IPS-18c (cell line): ENCODE measurements around the gene TAS2R3.
"Not testable (repeated sequence)": the region's sequence is repeated elsewhere in the genome, so short reads cannot be mapped to it uniquely, and the experiment has no call there.

Source experiments
- H3K4me3 ChIP-seq: 2 replicates; pipeline ENCODE4 v1.7.0; 2013; ENCODE audit warnings: low read depth, mild to moderate bottlenecking, low read length, moderate library complexity; ENCODE audit not compliant: insufficient read depth
- H3K9me3 ChIP-seq: one replicate; pipeline ENCODE4 v1.6.1; 2013; ENCODE audit warnings: mild to moderate bottlenecking, low read length, moderate library complexity; ENCODE audit not compliant: control insufficient read depth, insufficient read depth

The TAS2R3 gene, protein sequence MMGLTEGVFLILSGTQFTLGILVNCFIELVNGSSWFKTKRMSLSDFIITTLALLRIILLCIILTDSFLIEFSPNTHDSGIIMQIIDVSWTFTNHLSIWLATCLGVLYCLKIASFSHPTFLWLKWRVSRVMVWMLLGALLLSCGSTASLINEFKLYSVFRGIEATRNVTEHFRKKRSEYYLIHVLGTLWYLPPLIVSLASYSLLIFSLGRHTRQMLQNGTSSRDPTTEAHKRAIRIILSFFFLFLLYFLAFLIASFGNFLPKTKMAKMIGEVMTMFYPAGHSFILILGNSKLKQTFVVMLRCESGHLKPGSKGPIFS

DNA sequence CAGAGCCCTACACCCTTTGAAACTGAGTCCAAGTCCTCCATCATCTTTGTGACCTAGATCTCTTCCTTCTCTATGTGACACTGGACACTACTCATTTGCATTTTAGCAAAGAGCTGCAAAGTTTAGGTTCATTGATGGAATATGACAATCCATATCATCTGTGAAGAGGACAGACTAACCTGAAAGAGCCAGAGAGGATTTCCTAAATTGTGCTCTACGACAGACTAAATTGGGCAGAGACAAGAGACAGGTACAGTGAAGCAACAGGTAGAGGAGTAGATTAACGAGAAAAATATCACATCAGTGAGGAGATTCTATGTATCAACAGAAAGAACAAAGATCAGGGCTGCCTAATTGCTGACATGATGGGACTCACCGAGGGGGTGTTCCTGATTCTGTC is at the start of gene TAS2R3:
TSS of gene TAS2R3 (plus strand) at position 301 of the 400 bp plus-strand sequence. CDS start at position 363, 62 bp downstream.
- peaks cover 2% of the 10 kb centered on the region for H3K9me3 ChIP-seq
- no peak within 1 kb of the TSS for H3K4me3 ChIP-seq

DNA sequence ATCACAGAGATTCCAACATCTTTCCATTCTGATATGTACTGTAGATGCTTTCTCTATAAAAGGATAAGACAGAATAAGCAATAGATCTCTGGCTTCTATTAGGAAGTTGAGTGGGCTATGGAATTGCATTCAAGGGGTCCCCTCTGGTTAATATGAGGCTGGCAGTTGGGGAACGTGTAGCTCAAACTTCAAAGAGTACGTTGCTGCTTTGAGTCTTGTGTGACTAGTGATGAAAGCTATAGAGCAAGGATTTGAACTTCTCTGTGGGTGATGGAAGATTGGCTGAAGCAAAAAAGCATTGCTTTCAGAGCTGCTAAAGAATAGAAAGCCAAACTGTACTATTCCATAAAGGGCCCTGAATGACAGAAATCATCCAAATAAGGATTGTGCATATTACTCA is 49.3 kb upstream of the TAS2R3 start:
- H3K9me3 ChIP-seq = no peaks in the 10 kb centered on the region
- no peak overlapping the region for H3K4me3 ChIP-seq

DNA sequence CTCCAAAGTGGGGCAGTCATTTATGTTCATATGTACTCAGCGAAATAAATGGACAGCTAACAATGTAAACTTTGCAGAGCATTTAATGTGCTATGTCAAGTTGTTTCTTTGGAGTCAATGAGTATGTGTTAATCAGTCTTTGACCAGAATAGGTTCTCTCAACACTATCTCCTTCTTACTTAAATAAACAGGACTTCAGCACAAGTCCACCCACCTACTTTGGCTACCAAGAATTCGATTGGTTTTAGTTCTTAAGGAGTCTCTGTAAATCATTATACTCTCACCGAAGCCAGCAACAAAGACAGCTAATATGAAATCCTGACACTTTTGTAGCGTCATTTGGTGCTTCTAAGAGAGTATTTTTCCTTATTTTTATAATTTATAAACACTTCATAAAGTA is 48.9 kb upstream of the TAS2R3 start:
- Histone ChIP-seq H3K4me3 (no peak overlapping the region), H3K9me3 (no peaks in the 10 kb centered on the region)

DNA sequence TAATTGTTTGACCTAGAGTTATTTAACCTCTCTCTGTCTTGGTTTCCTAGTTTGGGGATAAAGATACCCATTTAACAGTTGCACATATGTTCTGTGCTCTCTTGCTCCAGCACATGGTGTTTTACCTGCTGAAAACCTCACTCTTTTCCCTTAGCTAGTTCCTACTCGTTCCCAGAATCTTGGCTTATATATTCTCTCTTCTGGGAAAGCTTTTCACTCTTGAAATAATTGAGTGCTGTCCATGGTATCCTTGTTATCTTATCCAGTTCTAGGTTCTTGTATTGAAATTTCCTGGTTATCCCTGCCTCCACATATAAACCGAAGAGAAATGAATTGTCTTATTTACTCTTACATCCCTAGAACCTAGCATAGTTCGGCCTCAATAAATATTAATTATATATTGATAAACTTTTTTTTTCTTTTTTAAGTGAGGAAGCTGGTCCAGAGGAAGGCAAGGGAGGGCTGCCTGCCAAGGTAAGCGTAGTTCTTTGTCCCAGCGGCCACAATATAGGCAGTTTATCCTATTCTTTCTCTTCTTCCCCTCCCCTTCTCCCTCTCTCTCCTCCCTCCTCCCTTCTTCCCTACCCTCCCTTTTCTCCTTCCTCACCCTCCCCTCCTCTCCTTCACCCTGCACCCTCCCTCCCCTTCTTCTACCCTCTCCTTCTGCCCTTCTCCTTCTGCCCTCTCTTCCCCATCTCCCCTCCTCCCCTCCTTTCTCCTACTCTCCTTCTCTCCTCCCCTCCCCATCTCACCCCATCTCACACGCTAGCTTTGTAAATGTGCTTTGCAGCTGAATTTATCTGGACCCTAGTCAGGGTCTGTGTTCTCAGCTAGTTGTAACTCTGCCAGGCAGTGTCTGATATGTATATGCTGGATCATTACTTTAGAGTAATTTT is 47.9 kb upstream of the TAS2R3 start:
- Histone ChIP-seq H3K9me3 (no peaks in the 10 kb centered on the region), H3K4me3 (no peak overlapping the region)

DNA sequence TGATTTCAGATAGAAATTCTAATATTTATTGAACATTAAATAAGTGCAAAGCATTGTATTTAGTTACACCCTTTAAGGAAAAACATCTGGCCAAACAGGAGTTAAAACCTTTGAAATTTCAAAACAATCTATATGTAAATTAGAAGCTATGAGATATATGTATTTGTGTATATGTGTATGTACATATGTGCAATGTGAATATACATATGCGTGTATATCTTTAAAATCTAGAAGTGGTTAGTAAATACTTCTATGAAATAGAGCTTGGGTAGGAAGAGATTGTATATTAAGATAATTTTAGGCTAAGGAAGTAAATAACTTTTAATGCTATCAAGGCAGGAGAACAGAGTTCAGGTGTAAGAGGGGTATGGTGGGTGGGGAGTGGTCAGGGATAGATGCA is 46.4 kb upstream of the TAS2R3 start:
- no peak overlapping the region for H3K4me3 ChIP-seq

DNA sequence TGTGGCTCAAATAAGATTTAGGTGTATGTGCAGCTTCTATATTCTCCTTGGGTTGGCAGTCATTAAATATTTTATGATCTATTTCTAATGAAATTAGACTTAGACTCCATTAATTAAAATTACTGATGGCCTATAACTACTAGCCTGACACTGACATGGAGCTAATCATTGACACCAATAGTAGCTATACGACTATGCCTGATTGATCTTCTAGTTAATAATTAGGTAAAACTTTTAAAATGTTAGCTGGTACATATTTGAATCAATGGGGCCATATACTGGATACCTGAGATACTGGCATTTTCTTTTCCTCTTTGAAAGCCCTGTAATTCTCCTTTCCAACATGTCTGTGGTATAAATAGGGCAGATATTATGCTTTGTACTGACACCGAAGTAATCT is 41.4 kb upstream of the TAS2R3 start:
- H3K4me3 ChIP-seq = no peak overlapping the region
- H3K9me3 ChIP-seq = no peaks in the 10 kb centered on the region

More for the DNA sequence above, 46.4 kb upstream of the TAS2R3 start:
- no peaks in the 10 kb centered on the region for H3K9me3 ChIP-seq

DNA sequence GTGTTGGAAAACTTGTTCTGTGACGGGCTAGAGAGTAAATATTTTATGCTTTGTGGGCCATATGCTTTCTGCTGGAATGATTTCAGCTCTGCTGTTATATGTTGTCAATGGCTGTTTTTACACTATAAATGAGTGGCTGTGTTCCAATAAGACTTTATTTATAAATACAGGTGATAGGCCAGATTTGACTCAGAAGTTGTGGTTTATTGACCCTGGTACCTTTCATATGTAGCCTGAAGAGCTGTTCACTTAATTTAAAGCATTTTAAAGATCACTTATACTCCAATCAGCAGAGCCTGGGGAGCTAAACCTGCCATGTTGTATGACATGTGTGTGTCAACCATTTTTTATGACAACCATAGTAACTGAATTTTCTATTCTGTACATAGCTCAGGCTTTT is 34.9 kb upstream of the TAS2R3 start:
- H3K4me3 ChIP-seq = no peak overlapping the region
- no peaks in the 10 kb centered on the region for H3K9me3 ChIP-seq

DNA sequence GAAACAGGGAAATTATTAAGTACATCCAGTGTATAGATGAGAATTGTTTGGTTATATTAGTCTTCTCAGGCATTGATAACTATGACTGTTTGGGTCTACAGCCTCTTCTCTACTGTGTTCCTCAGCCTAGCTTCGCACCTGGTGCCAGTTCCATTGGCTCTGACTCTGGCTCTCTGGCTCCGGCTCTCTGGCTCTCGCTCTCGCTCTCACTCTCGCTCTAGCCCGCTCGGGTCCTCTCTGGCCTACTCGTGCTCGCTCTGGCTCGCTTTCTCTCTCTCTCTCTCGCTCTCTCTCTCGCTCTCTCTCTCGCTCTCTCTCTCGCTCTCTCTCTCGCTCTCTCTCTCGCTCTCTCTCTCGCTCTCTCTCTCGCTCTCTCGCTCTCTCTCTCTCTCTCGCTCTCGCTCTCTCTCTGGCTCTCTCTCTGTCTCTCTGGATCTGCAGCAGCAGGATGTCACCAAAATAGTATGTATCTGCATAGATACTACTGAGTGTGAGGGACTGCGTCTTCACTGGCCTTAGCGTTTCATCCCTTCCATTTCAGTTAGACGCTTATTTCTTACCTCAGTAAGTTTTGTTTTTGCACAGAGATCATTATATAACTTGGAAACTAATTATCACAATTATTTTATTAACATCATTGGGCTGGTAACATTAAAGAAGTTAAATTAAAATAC is 32.3 kb upstream of the TAS2R3 start:
- Histone ChIP-seq H3K9me3 (no peaks in the 10 kb centered on the region), H3K4me3 (no peak overlapping the region)

DNA sequence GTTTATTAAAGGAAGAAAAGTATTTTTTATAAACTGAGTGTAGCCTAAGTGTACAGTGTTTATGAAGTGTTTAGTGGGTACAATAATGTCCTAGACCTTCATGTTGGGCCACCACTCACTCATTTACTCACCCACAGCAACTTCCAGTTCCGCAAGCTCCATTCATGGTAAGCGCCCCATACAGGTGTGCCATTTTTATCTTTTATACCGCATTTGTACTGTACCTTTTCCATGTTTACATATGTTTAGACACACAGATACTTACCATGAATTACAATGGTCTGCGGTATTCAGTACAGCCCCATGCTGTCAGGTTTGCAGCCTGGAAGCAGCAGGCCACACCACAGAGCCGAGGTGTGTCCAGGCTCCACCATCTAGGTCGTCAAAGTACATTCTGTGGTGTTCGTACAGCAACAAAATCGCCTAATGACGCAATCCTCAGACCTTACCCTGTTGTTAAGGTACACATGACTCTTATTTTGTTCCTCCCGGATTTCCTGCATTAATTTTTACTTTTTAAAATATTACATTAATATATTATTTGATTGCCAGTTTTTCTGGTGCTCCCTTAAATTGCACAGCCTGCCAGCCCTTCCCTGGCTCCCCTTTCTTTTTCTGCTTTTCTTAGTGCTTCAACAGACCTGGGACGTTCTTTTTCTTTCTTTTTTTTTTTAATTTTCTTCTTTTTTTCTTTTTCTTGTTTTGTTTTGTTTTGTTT is 26.6 kb upstream of the TAS2R3 start:
- Histone ChIP-seq H3K9me3 (no peaks in the 10 kb centered on the region), H3K4me3 (peak overlapping the region; percentile 80)

DNA sequence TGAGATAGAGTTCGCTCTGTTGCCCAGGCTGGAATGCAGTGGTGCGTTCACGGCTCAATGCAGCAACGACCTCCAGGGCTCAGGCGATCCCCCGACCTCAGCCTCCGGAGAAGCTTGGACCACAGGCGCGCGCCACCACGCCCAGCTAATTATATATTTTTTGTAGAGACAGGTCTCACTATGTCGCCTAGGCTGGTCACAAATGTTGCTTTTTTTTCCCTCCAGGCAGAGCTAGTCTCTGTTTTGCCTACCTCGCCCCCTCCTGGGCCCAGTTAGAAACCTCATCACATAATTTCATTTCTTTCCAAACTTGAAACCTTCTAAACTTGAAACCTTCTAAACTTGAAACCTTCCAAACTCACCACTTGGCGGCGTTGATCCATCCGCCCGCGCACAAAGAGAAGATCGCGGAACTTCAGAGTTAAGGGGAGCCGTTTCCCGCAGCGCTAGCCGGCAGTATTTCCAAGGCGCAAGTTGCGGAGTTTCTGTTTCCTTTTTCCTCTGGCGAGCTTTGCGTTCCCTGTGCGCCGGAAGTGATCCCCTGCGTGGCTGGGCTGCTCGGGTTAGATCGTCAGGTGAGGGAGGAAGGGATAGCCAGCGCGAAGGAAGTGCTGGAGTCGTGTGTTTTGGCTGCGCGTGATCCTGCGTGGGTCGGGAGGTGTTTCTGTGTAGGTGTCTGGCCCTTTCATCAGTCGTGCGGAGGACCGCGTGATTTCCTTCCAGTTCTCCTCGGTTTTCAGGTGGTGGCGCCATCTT is 25.9 kb upstream of the TAS2R3 start, which contains the start of gene SSBP1:
TSS of gene SSBP1 (plus strand) at position 523 of the 756 bp plus-strand sequence. CDS start 809 bp downstream, outside the sequence.
- Histone ChIP-seq H3K9me3 (no peaks in the 10 kb centered on the region), H3K4me3 (peak within 1 kb of the TSS; percentile 80)

DNA sequence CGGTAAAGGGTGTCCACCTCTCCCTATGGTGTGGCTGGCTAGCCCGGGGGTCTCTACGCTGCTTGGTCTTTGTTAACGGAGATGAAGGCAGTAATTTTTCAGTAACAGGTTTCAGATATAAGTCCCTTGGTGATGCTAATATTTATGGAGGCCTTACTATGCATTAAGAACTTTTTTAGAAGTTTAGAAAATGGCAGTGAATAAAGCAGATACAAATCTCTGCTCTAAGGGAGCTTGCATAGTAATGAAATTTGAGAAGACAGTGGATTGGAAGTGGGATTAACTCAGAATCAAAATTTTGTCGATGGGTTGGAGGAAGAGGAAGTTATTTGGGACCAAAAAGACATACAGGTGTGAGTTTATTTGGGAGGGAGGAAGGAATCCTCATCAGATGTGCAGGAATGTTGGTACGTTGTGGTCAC is 25.3 kb upstream of the TAS2R3 start:
- H3K9me3 ChIP-seq = no peaks in the 10 kb centered on the region
- H3K4me3 ChIP-seq = peak overlapping the region; percentile 80

DNA sequence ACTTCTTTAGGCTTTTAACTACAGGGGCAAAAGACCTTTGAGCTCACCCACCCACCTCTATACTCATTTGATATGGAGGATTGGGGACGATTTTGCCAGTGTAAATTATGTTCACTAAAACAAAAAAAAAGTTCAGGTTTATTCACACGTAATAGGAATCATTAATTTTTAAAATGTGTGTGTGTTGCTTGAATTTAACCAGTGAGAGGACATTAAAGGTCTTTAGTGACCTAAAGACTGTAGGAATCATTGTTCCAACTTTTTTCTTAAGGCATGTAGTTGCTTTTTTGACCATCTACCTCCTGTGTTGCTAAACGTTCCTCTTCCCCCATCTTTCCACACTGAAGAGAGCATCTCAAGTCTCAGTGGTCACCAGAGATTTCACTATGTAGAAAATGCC is 24.6 kb upstream of the TAS2R3 start:
- H3K9me3 ChIP-seq = no peaks in the 10 kb centered on the region
- H3K4me3 ChIP-seq = peak overlapping the region; percentile 80

DNA sequence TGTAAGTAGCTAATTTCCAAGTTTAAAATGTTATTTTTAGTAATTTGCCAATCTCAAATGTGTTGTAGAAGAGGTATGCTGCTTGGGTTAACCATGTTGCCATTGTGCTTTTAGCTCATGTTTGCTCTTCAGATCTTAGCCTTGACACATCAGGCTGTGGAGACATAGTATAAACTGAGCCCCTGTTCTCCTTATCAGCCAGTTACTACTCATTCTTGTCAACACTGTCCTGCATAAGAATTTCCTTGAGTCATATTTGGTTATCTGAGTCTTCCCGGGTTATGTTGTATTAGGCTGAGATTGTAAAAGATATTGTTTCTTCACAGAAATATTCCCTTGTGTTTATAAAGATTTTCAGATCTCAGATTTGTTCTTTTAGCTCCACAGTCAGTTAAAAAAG is 21.7 kb upstream of the TAS2R3 start:
- Histone ChIP-seq H3K9me3 (no peaks in the 10 kb centered on the region), H3K4me3 (no peak overlapping the region)

DNA sequence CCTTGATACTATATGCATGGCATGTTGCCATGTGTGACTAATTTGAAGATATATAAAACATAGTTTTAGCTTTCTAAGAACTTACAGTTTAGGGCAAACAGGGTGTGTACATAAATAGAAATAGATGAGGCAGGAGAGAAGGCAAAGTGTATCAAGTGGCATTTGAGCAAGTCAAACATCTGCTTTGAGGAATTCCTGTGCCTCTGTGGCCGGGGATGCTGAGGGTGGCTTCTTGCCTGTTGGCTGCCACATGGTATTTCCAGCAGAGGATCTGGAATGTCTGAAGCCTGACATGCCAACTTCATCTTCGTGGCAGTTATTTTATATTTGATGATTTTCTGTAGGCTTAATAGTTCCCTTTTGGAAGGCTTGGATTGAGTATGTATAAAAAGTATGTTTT is 19.8 kb upstream of the TAS2R3 start:
- no peak overlapping the region for H3K4me3 ChIP-seq
- H3K9me3 ChIP-seq = no peaks in the 10 kb centered on the region

DNA sequence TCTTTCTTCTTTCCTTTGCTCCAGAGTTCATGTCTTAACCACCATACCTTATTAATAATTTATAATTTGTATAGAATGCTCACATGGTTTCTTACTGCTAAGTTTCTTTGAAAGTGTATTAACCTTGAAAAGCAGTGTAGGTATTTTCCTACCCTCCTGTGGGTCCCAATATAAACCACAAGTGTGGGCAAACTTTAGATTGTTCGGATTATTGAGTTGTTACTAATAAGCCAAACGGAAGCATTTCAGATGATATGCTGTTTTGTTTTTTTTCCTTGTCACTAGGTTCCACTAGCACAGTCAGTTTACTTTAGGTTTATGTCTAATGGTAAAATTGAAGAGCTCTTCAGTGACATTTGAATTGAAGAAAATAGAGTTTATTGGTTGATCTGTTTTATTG is 15.5 kb upstream of the TAS2R3 start:
- H3K4me3 ChIP-seq = no peak overlapping the region

DNA sequence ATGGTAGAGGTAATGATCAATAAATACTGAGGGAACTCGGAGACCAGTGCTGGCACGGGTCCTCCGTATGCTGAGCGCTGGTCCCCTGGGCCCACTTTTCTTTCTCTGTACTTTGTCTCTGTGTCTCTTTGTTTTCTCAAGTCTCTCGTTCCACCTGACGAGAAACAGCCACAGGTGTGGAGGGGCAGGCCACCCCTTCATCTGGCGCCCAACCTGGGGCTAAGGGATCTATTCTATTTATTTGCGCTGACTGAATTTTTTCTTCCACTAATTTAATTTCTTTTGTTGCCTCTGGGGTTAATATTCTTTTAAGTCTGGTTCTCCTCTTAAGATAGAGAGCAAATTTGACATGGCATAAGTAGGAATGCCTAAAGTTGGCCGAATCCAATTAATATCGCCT is 12.0 kb upstream of the TAS2R3 start:
- H3K4me3 ChIP-seq, H3K9me3 ChIP-seq: not testable (repeated sequence)

More for the DNA sequence above, 15.5 kb upstream of the TAS2R3 start:
- peaks cover 2% of the 10 kb centered on the region for H3K9me3 ChIP-seq
